Measurements from ENCODE around the gene HRH2. TPM values are rescaled to one million over a fixed set of nuclear protein-coding genes. Genes with fewer than 3 reads are reported as not detected.
A peak's percentile ranks its signal among the peaks of the same experiment; 100 is the strongest.

The HRH2 gene, protein sequence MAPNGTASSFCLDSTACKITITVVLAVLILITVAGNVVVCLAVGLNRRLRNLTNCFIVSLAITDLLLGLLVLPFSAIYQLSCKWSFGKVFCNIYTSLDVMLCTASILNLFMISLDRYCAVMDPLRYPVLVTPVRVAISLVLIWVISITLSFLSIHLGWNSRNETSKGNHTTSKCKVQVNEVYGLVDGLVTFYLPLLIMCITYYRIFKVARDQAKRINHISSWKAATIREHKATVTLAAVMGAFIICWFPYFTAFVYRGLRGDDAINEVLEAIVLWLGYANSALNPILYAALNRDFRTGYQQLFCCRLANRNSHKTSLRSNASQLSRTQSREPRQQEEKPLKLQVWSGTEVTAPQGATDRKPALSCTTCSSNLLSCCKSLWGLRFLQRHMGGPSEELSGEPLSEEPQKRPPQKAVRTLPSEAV
- total RNA-seq (10 to 100 TPM in 1 of 5 donors, 1 to 10 TPM in 4; 2.9 to 14.4 (median 5.5) TPM), total RNA-seq (0.91 to 84.2 (median 7.1) reads per million in 29 experiments)
- total RNA-seq (2013), result 6.5 TPM

DNA sequence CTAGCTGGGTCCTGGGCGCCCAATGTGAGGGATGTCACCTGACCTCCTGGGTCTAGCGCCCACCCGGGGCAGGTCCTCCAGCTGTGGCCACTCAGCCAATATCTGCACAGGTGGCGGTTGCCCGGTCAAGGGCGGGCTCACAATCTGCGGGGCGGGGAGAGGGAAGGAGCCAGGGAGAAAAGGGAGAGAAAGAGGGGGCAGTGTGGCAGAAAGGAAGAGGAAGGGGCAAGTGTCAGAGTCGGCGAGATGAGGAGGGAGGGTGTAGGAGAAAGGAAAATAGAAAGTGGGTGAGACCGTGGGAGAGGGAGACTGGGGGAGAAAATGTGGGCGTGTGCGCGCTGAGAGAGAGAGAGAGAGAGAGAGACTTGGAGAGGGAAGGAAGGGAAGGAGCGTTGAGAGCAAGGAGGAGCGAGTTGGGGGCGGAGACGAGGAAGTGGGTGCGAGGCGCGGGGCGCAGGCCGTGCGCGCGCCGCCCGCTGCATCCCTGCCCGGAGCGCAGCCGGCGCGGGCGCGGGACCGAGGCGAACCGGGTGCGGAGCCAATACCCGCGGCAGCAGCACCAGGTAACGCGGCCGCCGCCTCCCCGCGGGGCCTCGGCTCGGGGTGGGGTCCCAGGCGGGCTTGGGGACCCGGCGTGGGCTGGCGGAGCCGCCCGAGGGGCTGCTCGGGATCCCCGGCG, at the start of gene HRH2:
Gene HRH2, plus strand, starts transcription at position 479 of the 679 bp plus-strand sequence. CDS start 25,163 bp downstream, outside the sequence.
- ChIA-PET CTCF (interaction anchor here in 1 of 2 donors (0.7 kb wide), 1 partner anchor 121 kb away, joined by 5 read pairs; no protein-coding TSS in a partner anchor), POLR2A (no interaction called here)
- Histone ChIP-seq H3K4me3 (ENCODE audit: control insufficient read depth in 1 of 2, extremely low read depth in 1 of 2, low read length in 1 of 2) (peak within 1 kb of the TSS; percentile 88 to 98), H3K27me3 (replicated peaks in 1 of 2; ENCODE audit: control insufficient read depth in 2 of 2, extremely low read depth in 1 of 2, insufficient read depth in 2 of 2, low read length in 1 of 2) (peaks cover 0 to 9% of the 10 kb centered on the region in 2 experiments), H3K27ac (ENCODE audit: low read length) (no peak within 1 kb of the TSS), H3K4me1 (ENCODE audit: control insufficient read depth in 1 of 2, extremely low read depth in 1 of 2, insufficient read depth in 2 of 2, low read length in 2 of 2) (peaks cover 38 to 70% of the 10 kb centered on the region in 2 experiments), H3K36me3 (ENCODE audit: control insufficient read depth in 2 of 2, extremely low read depth in 1 of 2, insufficient read depth in 1 of 2, low read length in 1 of 2) (no peaks in the 10 kb centered on the region), H3K9me3 (no peaks in the 10 kb centered on the region)
- H3K4me3 Mint-ChIP-seq, result peak within 1 kb of the TSS; percentile 88 to 95 (median 93)
- H3K27ac Mint-ChIP-seq, result peak within 1 kb of the TSS; percentile 72 to 93
- H3K4me1 Mint-ChIP-seq, result peaks cover 87 to 97% (median 91%) of the 10 kb centered on the region in 3 donors
- peaks cover 22% of the 10 kb centered on the region for H3K36me3 Mint-ChIP-seq
- H3K9me3 Mint-ChIP-seq, result no peaks in the 10 kb centered on the region
- 3% methylated on average over 56 of the region's 58 CpGs for WGBS (ENCODE audit: insufficient coverage)
- ATAC-seq (replicated peaks in 1 of 4) (peak; percentile 43 to 67 (median 60)), DNase-seq (peak in 27 of 35 experiments; percentile 17 to 59 (median 30))
- peaks cover 0 to 8% of the 10 kb centered on the region in 2 donors for H3K27me3 Mint-ChIP-seq

DNA sequence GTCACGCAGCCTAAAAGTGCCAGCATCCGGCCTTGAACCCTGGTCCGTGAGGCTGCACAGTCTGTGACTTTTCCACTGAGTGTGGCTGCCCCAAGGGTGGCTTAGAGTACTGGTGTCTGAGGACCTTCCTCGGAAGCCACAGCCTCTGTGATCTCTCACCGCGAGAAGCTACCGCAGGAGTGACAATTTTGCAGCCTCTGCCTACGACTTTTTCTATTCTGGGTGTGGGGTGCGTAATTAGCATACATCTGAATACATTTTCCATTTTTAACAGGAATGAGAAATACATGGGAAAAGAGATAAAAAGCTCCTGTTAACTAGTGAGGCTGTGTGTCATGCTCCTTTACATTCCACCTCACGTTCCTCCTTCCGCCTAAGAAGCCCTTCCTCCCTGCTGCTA, 48.3 kb upstream of the HRH2 start:
- Mint-ChIP-seq H3K9me3 (no peaks in the 10 kb centered on the region), H3K4me1 (peaks cover 19 to 28% (median 20%) of the 10 kb centered on the region in 3 donors), H3K36me3 (no peaks in the 10 kb centered on the region), H3K27ac (no peak overlapping the region), H3K4me3 (no peak overlapping the region), H3K27me3 (peaks cover 2 to 7% of the 10 kb centered on the region in 2 donors)
- Histone ChIP-seq H3K4me1 (ENCODE audit: control insufficient read depth in 1 of 2, extremely low read depth in 1 of 2, insufficient read depth in 2 of 2, low read length in 2 of 2) (peaks cover 4 to 15% of the 10 kb centered on the region in 2 experiments), H3K36me3 (ENCODE audit: control insufficient read depth in 2 of 2, extremely low read depth in 1 of 2, insufficient read depth in 1 of 2, low read length in 1 of 2) (no peaks in the 10 kb centered on the region), H3K27me3 (replicated peaks in 1 of 2; ENCODE audit: control insufficient read depth in 2 of 2, extremely low read depth in 1 of 2, insufficient read depth in 2 of 2, low read length in 1 of 2) (peaks cover 0 to 33% of the 10 kb centered on the region in 2 experiments), H3K4me3 (ENCODE audit: control insufficient read depth in 1 of 2, extremely low read depth in 1 of 2, low read length in 1 of 2) (peak overlapping the region in 1 of 2 donors; percentile 11), H3K27ac (ENCODE audit: low read length) (no peak overlapping the region), H3K9me3 (no peaks in the 10 kb centered on the region)
- DNase-seq (peak in 2 of 35 experiments; percentile 4 to 5), ATAC-seq (replicated peaks in 1 of 4) (peak in 2 of 4 experiments; percentile 54 to 58)
- 9% methylated on average over 3 of the region's 11 CpGs for WGBS (ENCODE audit: insufficient coverage)
- CTCF ChIA-PET, result no interaction called here
- POLR2A ChIA-PET, result interaction anchor here in 1 of 2 donors (0.7 kb wide), 1 partner anchor 80 kb away, joined by 5 read pairs; no protein-coding TSS in a partner anchor

DNA sequence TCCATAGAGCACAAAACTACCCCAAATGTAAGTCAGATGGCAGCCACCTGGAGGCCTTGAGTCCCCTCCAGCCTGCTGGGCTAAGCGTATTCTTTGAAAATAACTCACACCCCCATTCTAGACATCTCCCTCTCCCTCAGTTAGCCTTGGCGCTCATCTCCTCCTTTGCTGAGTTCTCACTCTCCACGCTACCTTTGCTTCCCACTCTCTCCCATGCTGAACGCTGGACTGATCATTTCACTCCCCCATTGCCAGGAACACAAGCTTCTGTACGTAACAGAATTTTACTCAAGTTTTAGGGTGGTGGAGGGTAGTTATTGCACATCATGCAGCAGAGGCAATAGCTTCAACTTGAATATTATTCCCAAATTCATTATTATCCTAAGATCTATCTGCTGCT, 47.5 kb upstream of the HRH2 start:
- Mint-ChIP-seq H3K27me3 (peaks cover 2 to 7% of the 10 kb centered on the region in 2 donors), H3K4me3 (no peak overlapping the region), H3K27ac (no peak overlapping the region), H3K36me3 (no peaks in the 10 kb centered on the region), H3K4me1 (peaks cover 17 to 22% (median 18%) of the 10 kb centered on the region in 3 donors), H3K9me3 (no peaks in the 10 kb centered on the region)
- ATAC-seq (replicated peaks in 1 of 4) (no peak), DNase-seq (no peak)
- Histone ChIP-seq H3K36me3 (ENCODE audit: control insufficient read depth in 2 of 2, extremely low read depth in 1 of 2, insufficient read depth in 1 of 2, low read length in 1 of 2) (no peaks in the 10 kb centered on the region), H3K4me3 (ENCODE audit: control insufficient read depth in 1 of 2, extremely low read depth in 1 of 2, low read length in 1 of 2) (no peak overlapping the region), H3K4me1 (ENCODE audit: control insufficient read depth in 1 of 2, extremely low read depth in 1 of 2, insufficient read depth in 2 of 2, low read length in 2 of 2) (peaks cover 4 to 15% of the 10 kb centered on the region in 2 experiments), H3K27me3 (replicated peaks in 1 of 2; ENCODE audit: control insufficient read depth in 2 of 2, extremely low read depth in 1 of 2, insufficient read depth in 2 of 2, low read length in 1 of 2) (peaks cover 0 to 33% of the 10 kb centered on the region in 2 experiments), H3K27ac (ENCODE audit: low read length) (no peak overlapping the region), H3K9me3 (no peaks in the 10 kb centered on the region)
- ChIA-PET POLR2A (interaction anchor here in 1 of 2 donors (0.7 kb wide), 1 partner anchor 79 kb away, joined by 5 read pairs; no protein-coding TSS in a partner anchor), CTCF (no interaction called here)
- WGBS (ENCODE audit: insufficient coverage), result 100% methylated on average over 2 of the region's 5 CpGs

DNA sequence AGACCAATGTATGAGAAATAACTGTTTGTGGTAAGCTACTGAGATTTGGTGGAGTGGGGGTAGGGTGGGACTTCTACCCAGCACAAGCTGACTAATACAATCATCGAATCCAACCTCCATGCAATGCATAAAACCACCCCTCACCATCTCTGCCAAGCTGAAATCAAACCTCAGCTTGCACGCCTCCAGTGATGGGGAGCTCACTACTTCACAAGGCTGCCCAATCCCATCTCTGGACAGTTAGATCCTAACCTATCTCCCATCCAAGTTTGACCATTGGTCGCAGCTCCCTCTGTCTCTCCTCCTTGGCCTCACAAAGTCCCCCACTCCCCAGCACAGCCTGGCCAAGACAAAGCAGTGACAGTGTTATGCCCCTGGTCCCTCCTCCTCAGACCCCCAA, 47.0 kb upstream of the HRH2 start:
- DNase-seq, result no peak

DNA sequence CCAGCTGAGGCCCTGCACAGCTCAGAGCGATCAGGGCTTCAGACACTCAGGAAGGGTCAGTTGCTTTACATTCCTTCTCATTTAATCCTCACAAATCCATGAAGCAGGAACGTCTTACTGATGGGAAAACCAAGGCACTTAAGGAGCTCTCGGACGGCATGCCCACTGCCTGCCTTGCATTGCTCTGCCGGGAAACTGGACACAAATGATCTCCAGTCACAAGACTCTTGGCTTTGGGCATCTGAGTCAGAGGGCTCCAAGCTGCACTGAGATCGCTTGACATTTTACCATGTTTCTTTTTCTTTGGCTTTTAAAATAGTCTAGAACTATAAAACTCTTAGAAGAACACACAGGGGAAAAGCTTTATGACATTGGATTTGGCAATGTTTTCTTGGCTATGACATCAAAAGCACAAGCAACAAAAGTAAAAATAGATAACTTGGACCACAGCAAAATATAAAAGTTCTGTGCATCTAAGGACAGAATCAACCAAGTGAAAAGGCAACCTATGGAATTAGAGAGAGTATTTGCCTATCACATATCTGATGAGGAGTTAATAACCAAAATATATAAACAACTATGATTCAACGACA, 43.6 kb upstream of the HRH2 start:
- no peaks in the 10 kb centered on the region for H3K9me3 Mint-ChIP-seq
- ChIA-PET POLR2A (no interaction called here), CTCF (no interaction called here)
- DNase-seq (no peak), ATAC-seq (replicated peaks in 1 of 4) (no peak)
- 84% methylated on average over 5 of the region's 7 CpGs for WGBS (ENCODE audit: insufficient coverage)
- no peak overlapping the region for H3K4me3 Mint-ChIP-seq
- peaks cover 3 to 19% of the 10 kb centered on the region in 2 experiments for H3K4me1 ChIP-seq (ENCODE audit: control insufficient read depth in 1 of 2, extremely low read depth in 1 of 2, insufficient read depth in 2 of 2, low read length in 2 of 2)
- no peaks in the 10 kb centered on the region for H3K36me3 ChIP-seq (ENCODE audit: control insufficient read depth in 2 of 2, extremely low read depth in 1 of 2, insufficient read depth in 1 of 2, low read length in 1 of 2)
- peaks cover 0 to 25% of the 10 kb centered on the region in 2 experiments for H3K27me3 ChIP-seq (replicated peaks in 1 of 2; ENCODE audit: control insufficient read depth in 2 of 2, extremely low read depth in 1 of 2, insufficient read depth in 2 of 2, low read length in 1 of 2)
- H3K36me3 Mint-ChIP-seq, result no peaks in the 10 kb centered on the region
- no peak overlapping the region for H3K27ac Mint-ChIP-seq
- H3K4me1 Mint-ChIP-seq, result peaks cover 12 to 36% (median 19%) of the 10 kb centered on the region in 3 donors
- no peaks in the 10 kb centered on the region for H3K9me3 ChIP-seq
- H3K4me3 ChIP-seq (ENCODE audit: control insufficient read depth in 1 of 2, extremely low read depth in 1 of 2, low read length in 1 of 2), result no peak overlapping the region
- H3K27me3 Mint-ChIP-seq, result peaks cover 2 to 7% of the 10 kb centered on the region in 2 donors
- no peak overlapping the region for H3K27ac ChIP-seq (ENCODE audit: low read length)

More for the DNA sequence above, 47.0 kb upstream of the HRH2 start:
- Mint-ChIP-seq H3K9me3 (no peaks in the 10 kb centered on the region), H3K4me1 (peaks cover 15 to 25% (median 19%) of the 10 kb centered on the region in 3 donors), H3K27ac (no peak overlapping the region), H3K4me3 (no peak overlapping the region), H3K27me3 (peaks cover 2 to 7% of the 10 kb centered on the region in 2 donors), H3K36me3 (no peaks in the 10 kb centered on the region)
- ATAC-seq (replicated peaks in 1 of 4), result no peak
- H3K36me3 ChIP-seq (ENCODE audit: control insufficient read depth in 2 of 2, extremely low read depth in 1 of 2, insufficient read depth in 1 of 2, low read length in 1 of 2), result no peaks in the 10 kb centered on the region
- peaks cover 0 to 33% of the 10 kb centered on the region in 2 experiments for H3K27me3 ChIP-seq (replicated peaks in 1 of 2; ENCODE audit: control insufficient read depth in 2 of 2, extremely low read depth in 1 of 2, insufficient read depth in 2 of 2, low read length in 1 of 2)
- no peak overlapping the region for H3K4me3 ChIP-seq (ENCODE audit: control insufficient read depth in 1 of 2, extremely low read depth in 1 of 2, low read length in 1 of 2)
- no peaks in the 10 kb centered on the region for H3K9me3 ChIP-seq
- no peak overlapping the region for H3K27ac ChIP-seq (ENCODE audit: low read length)
- CTCF ChIA-PET, result no interaction called here
- WGBS (ENCODE audit: insufficient coverage), result 65% methylated on average over 3 of the region's 3 CpGs
- POLR2A ChIA-PET, result no interaction called here
- peaks cover 4 to 18% of the 10 kb centered on the region in 2 experiments for H3K4me1 ChIP-seq (ENCODE audit: control insufficient read depth in 1 of 2, extremely low read depth in 1 of 2, insufficient read depth in 2 of 2, low read length in 2 of 2)

DNA sequence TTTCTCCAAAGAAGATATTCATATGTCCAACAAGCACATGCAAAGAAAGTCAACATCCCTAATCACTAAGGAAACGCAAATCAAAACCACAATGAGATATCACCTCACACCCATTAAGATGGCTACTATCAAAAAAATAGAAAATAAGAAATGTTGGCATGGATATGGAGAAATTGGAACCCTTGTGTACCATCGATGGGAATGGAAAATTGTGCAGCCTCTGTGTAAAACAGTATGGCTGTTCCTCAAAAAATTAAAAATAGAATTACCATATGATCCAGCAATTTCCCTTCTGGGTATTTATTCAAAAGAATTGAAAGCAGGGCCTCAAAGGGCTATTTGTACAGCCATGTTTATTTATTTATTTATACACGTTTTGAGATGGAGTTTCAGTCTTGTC, 43.0 kb upstream of the HRH2 start:
- Mint-ChIP-seq H3K27me3 (peaks cover 2 to 7% of the 10 kb centered on the region in 2 donors), H3K4me1 (peaks cover 7 to 31% (median 14%) of the 10 kb centered on the region in 3 donors), H3K9me3 (no peaks in the 10 kb centered on the region), H3K4me3 (no peak overlapping the region), H3K36me3 (no peaks in the 10 kb centered on the region), H3K27ac (no peak overlapping the region)
- Histone ChIP-seq H3K27me3 (replicated peaks in 1 of 2; ENCODE audit: control insufficient read depth in 2 of 2, extremely low read depth in 1 of 2, insufficient read depth in 2 of 2, low read length in 1 of 2) (peaks cover 0 to 21% of the 10 kb centered on the region in 2 experiments), H3K36me3 (ENCODE audit: control insufficient read depth in 2 of 2, extremely low read depth in 1 of 2, insufficient read depth in 1 of 2, low read length in 1 of 2) (no peaks in the 10 kb centered on the region), H3K4me3 (ENCODE audit: control insufficient read depth in 1 of 2, extremely low read depth in 1 of 2, low read length in 1 of 2) (no peak overlapping the region), H3K4me1 (ENCODE audit: control insufficient read depth in 1 of 2, extremely low read depth in 1 of 2, insufficient read depth in 2 of 2, low read length in 2 of 2) (peaks cover under 1 to 13% of the 10 kb centered on the region in 2 experiments), H3K9me3 (no peaks in the 10 kb centered on the region), H3K27ac (ENCODE audit: low read length) (no peak overlapping the region)
- ChIA-PET CTCF (no interaction called here), POLR2A (no interaction called here)
- ATAC-seq (replicated peaks in 1 of 4), result no peak
- no peak for DNase-seq
- no CpG with 5 or more reads among the region's 3 CpGs for WGBS (ENCODE audit: insufficient coverage)
